GM21576 (cell line): ENCODE results near the gene CWH43.
"Not testable (repeated sequence)": the region's sequence is repeated elsewhere in the genome, so short reads cannot be mapped to it uniquely, and the experiment has no call there.

Experiments used
- ATAC-seq: cut with Tn5 transposase; IDR thresholded peaks from one replicate; pipeline ENCODE4 v1.9.1; 2021; ENCODE audit warnings: mild to moderate bottlenecking, moderate library complexity; ENCODE audit not compliant: unreplicated experiment

CWH43 gene

DNA sequence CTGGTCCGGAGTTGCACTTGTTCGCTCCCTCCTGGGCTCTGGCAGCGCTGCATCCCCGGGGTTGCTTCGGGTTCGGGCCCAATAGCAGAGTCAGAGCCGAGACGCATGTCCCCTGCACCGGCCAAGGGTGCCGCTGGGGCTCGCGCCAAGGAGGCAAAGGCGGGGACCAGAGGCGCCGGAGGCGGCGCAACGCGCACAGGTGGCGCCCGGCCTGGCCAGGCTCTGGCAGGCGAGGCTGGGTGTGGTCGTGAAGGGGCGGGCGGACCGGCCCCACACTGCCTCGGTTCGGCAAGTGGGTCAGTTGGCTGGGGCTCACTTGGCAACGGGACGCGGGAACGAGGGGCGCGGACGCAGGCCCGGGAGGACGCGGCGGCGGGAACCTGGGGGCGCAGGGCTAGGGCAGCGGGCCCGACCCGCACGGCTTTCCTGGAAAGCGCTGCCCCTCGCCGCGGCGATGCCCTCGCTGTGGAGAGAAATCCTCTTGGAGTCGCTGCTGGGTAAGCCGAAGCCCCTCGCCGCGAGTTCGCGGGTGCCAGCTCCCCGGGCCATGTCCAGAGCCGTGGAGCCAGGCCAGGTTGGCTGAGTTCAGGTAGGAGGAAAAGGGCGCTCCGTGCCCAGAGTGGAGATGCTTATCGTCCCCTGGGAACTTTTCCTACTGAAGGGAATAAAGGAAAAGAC is at the start of gene CWH43:
Gene CWH43, plus strand, starts transcription at position 300 of the 678 bp plus-strand sequence. Its CDS starts 155 bp downstream, at position 455.
- no peak for ATAC-seq

DNA sequence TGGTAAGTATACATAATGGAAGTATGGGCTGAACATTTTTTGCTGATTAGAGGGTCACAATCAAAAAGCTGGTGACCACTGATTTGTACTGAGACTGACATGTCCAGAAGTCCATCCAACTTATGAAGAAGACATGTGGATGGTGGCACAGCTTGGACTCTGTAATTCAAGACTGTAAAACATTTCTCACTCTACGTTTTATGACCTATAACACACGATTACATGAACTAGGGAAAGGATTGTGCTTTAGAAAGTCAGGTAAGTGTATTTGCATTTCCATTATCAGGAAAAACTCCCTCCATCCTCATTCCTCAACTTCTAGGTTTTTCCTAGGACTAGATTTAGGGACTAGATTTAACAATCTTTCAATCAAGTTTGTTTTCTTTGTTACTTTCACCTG is 49.0 kb upstream of the CWH43 start:
- no peak for ATAC-seq

- no peak for ATAC-seq
Observed at GRCh38 chr4:48938831-48939230, 47.2 kb upstream of the CWH43 start.

GRCh38 chr4:48939785-48940184 is 46.3 kb upstream of the CWH43 start:
- no peak for ATAC-seq

GRCh38 chr4:48943387-48943786 is 42.7 kb upstream of the CWH43 start:
- ATAC-seq: no peak

DNA sequence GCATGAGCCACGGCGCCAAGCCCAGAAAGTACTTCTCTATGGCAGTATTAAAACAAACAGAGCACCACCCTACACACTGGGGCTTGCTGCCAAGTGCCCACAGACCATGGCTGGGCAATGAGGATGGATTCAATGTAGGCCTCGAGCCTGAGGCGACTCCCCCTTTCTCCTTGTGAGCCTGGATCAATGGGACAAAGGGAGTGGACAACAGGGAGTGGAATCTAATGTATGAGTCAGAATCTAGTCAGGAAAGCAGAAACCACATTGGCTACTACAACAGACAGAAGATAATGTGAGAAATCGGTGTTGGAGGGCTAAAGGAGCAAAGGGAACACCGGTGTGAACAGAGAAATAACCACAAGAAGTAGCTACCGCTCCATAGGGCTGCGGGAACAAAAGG is 41.8 kb upstream of the CWH43 start:
- ATAC-seq: no peak

GRCh38 chr4:48944756-48945241 is 41.3 kb upstream of the CWH43 start:
- no peak for ATAC-seq

DNA sequence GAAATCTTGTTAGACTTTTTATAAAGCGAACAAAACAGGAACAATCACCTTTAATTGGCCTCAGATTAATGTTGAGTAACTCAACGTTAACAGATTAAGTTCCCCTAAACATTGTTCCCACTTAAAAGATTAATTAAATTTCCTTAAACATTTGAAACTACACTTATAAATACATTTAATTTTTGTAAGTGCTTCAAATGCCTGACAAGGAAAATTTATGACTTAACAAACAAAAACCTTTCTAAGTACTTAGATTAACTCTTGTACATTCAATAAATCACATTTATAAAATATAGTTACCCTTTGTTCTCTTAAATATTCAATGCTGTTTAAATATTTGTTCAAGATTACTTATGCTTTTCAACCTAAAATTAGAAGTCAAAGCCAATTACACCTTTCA is 40.1 kb upstream of the CWH43 start:
- ATAC-seq: no peak

DNA sequence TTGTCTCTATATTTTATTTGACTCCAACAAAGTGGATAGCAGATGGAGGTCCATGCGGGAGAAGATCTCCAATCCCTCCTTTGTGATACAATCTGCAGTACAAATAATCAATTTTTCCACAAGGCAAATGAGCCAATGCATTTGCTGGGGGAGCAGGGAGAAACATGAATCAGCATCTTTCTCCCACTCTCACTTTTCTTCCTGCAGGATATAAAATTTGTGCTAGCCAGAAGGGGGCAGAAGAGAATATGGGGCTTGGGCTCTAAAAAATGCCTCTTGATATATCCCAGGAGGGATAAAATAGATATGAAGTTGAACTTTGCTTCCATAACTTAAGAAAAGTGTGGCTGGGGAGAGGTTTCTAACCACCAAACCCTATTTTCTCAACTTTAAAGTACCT is 38.3 kb upstream of the CWH43 start:
- no peak for ATAC-seq

GRCh38 chr4:48949086-48949485 is 37.0 kb upstream of the CWH43 start:
- ATAC-seq: no peak

DNA sequence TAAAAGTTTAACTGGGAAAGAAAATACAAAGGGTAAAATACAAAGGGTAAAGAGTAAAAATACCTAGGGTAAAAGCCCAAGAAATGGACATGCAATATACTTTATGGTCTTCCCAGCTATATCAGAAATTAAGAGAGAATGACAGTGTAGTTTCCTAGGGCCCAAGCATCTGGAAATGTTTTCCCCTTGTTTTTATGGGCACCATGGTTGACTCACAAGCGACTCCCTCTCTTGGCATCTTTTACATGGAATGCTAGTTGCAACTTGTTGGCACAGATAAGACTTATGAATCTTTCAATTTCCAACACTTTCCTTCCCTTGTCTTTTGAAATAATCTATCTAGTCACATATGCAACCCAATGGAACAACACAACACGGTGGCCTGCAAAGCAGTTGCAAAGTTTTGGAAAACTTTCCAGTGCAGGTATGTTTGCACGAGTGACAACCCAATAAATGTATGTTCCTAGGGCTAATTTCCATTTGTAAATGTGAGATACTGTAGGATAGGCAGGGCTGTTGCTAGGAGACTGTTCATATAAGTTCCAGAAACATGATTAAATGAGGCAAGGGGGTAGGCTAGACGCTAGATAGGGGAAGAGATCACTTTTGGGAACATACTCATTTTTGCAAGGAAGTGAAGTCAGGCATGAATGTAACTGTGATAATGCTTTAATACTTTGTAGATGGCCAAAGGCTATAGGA is 36.4 kb upstream of the CWH43 start:
- no peak for ATAC-seq

DNA sequence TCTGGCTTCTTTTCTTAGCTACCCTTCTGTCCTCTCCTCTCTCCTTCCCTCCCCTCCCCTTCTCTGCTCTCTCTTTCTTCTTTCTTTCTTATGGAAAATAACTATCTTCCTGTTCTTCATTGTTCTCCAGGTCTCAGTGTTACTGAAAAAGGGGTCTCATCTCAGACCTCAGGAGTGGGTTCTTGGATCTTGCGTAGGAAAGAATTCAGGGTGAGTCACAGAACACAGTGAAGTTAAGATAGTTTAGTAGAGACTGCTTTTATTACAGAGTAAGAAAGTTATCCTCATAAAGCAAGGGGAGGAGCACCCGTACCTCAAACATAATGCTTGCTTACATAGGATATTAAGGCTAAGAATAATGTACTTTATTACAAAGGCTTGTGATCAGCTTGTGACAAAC is 31.8 kb upstream of the CWH43 start:
- no peak for ATAC-seq

GRCh38 chr4:48957366-48957765 is 28.7 kb upstream of the CWH43 start:
- ATAC-seq: not testable (repeated sequence)

- ATAC-seq: no peak
Observed at GRCh38 chr4:48958582-48958981, 27.5 kb upstream of the CWH43 start.

- ATAC-seq: no peak
Observed at GRCh38 chr4:48960988-48961635, 25.0 kb upstream of the CWH43 start.

GRCh38 chr4:48962636-48963035 is 23.4 kb upstream of the CWH43 start:
- no peak for ATAC-seq

DNA sequence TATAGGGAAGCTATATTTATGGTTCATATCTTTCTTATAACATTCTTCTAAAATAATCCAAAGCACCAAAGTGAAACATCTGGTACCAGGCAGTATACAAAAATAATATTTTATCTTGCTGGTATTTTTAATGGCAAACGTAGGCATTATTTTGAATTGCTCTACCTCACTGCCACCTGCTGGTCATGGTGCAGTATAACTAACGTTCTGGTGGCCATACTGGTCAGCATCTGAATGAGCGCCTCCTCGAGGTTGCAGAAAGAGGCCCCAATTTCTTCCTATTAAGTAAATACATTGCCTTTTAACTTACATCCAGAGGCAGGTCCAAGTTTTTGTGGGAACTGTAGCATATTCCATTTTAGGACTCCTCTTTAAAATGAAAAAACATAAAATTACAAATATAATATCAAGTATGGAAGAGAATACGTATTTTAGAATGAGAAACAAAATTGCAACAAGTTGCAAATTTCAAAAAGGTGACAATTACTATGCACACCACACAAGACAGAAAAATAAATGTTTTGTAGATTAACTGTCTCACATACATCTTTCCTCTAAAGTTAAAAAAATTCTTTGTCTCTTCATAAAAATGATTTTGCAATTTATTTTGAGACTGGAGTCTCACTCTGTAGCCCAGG is 22.9 kb upstream of the CWH43 start:
- peak; percentile 95 for ATAC-seq

GRCh38 chr4:48967101-48967500 is 19.0 kb upstream of the CWH43 start:
- ATAC-seq: no peak

DNA sequence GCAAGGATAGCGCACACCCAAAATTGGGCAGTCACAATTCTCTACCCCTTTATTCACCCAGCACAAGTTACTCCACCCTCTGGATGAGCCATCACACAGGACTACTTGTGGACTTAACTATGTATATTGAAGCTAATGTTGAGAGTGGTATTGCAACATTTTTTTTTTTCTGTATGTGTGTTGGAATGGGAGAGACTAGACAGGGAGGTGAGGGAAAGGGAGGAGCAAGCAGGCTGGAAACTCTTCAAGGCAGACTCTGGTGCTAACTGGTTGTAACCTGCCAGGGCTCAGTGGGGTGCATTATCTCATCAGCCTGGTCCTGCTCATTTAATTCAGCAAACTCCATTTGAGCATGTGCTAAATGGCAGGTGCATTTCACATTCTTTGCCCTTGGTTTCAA is 18.4 kb upstream of the CWH43 start:
- ATAC-seq: no peak

DNA sequence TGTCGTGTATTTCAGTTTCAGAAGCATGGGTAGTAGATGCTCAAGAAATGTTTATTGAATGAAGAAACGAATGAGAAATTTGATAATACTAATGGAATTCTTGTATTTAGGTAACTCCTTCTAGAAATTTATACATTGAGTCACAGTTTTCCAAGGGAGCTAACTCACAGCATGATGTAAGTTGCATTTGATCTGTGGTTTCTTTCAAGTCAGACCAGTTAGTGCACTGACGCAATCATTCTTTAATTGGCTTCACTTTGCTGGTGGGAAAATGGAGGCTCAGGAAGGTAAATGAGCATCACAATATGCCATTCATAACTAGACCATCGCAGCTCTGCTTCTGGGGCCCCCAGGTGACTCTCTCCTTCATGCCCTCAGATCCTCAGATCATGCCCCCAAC is 17.3 kb upstream of the CWH43 start:
- no peak for ATAC-seq

GRCh38 chr4:48970471-48970921 is 15.6 kb upstream of the CWH43 start:
- no peak for ATAC-seq
